CMK (cell line): ENCODE data around the gene FUT1.
"Not testable (repeated sequence)": the region's sequence is repeated elsewhere in the genome, so short reads cannot be mapped to it uniquely, and the experiment has no call there.

Experiments used
- DNase-seq: peaks from one replicate; pipeline ENCODE4 v3.0.0-alpha.2; 2010; ENCODE audit warnings: low read depth

The FUT1 gene

DNA sequence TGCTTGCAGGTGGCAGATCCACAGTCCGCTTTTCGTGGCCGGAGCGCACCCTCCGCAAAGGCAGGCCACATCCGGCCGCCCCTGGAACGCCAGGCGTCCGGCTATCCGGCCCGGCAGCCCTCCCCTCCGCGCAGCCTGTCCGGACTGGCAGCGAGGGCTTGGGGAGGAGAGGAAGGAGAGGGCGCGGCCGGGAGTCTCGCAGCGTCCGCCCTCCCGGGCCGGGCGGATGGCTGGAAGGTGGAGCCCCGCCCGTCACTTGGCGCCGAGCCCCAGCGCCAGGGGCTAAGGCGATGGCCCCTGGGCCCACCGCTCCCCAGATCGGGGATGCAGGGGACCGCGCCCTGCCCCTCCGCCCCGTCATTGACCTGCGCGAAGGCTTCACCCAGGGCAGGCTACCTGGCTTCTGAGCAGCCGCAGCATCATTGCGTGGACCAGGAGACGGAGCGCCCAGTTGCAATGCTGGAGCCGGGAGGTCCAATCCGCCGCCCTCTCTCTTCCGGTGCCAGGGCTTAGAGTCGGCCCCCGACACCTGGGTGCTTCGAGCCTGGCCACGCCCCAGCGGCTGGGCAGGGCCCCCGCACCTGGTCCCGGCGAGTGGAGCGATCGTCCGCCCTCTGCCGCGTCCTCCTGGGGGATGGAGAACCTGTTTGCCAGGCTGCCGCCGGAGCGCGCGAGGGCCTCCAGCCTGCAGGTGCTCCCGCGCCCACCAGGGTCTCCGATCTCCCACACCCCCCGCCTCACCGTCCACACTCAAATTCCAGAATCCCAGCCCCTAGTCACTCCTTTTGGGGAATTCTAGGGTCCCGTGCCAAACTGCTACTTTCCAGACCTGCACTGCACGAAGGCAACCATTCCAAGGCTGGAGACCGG lies at the start of gene FUT1:
Gene FUT1 (minus strand): TSS at position 146 of the 870 bp plus-strand sequence. CDS start 1,360 bp downstream, outside the sequence.
- DNase-seq: peak; percentile 87

DNA sequence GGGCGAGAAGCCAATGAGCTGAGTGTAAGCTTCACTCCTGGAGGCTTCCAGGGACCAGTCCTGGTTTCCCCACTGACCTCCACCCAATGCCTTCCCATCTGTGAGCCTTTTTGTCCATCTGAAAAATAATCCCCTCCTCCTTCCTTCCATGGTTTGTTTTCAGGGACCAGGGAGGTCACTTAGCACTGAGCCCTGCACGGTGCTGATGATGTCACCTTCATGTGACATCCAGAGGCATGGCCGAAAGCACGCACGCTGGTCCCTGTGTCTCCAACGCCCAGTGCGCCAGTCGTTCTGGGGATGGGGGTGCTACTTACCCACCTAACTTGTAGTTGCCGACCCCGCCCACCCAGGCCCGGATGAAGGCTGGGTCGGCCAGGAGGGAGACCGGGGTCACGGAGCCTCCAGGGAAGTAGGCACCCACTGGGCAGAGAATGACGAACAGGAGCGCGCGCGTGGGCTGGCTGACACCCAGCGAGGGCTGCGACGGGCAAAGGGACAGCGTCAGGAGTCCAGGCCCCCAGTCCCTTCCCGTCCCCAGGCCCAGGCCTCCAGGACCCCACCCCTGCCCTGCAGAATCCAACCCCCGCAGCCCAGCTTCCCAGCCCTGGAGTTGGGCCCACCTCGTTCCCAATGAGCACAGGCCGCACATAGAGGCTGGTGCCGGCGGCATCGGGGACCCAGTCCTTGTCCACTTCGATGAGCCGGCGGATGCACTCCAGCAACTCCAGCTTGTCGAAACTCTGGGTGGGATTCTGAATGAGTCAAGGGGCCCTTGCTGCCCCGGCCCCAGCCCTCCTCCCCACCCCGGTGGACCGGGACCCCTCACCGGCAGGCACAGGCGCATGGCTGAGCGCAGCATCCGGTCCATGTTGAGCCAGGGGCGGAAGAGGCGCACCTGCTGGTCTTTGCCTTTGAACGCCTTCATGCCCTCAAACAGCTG lies 47.2 kb upstream of the FUT1 start:
- no peak for DNase-seq

DNA sequence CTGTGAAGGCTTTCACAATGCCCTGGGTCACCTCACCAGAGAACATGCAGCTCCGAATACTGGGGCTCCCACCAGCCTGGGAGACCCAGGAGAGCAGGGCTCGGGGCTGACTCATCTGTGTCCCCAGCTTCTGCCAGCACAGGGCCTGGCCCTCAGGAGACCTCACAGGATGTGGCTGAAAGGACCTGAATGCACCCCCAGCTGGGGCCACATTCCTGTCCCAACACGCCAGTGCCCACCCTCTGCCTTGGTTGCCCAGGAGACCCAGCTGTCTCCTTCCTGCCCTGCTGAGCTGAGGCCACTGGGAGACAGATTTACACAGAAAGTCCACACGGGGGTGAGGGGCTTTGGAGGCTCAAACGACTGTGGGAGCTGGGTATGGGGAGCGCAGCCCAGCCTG lies 46.5 kb upstream of the FUT1 start:
- DNase-seq: no peak

DNA sequence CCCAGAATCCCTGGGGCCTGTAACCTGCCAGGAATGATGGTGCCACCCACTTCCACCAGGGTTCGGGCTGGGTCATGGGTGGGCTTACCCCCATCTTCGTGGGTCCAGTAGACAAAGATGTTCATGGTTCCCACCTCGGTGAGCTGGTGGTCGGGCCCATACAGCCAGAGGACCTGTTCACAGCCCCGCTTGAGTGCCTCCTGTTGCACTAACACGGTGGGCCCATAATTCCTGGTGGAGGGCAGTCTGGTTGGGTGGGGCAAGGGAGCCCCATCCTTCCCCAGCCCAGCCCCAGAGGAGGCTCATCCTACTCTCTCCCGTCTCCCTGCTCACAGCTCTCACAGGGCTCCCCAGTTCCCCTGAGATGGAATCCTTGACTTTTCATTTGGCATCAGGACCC lies 44.7 kb upstream of the FUT1 start:
- DNase-seq: no peak

DNA sequence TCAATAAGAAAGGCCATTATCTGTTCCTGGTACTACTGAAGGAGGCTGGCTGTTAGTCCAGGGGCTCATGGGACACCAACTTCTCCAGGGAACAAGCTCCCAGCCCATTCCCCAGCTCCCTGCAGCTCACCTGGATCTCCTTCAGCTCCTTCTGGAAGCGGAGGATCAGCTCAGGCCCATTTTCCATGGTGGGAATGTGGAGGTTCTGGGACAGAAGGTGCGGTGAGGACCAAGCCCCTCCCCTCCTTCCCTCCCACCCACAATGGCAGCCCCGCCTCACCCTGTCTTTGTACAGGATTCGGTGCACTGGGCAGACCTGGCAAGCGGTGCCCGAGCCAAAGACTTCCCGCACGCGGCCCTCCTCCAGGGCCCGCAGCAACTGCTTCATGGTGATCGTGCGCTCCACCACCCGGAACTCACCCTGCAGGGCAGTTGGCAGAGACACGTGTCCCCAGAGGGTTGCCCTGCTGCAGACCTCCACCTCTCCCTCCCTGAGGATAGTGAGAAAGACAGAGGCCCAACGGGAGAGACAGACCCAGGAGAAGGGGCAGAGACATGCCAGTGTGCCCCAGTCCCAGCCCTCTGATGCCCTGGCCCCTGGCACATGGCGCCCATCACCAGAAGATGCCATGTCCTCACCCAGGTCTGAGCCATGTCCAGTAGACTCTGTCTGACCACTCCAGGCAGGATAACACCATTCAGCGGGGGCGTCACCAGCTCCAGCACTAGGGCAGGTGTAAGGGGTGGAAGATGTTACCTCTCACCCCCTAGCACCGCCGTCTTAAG lies 44.0 kb upstream of the FUT1 start:
- DNase-seq: no peak

DNA sequence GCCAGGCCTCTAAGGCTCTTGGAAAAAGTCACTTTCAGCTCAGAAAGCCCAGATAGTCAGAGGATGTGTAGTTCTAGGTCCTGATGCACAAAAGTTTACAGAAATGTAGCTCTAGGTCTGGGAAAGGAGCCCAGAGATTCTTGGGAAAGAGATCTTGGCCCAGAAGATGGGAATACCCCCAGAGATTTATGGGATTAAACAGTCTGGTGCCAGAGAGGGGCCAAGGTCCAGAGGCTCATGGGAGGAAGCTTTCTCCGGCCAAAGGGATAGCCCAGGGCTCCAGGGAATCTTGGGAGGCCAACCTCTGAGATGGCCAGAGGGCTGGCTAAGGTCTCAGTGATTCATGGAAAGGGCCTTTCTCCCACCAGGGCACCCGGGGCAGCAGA lies 43.2 kb upstream of the FUT1 start:
- no peak for DNase-seq

DNA sequence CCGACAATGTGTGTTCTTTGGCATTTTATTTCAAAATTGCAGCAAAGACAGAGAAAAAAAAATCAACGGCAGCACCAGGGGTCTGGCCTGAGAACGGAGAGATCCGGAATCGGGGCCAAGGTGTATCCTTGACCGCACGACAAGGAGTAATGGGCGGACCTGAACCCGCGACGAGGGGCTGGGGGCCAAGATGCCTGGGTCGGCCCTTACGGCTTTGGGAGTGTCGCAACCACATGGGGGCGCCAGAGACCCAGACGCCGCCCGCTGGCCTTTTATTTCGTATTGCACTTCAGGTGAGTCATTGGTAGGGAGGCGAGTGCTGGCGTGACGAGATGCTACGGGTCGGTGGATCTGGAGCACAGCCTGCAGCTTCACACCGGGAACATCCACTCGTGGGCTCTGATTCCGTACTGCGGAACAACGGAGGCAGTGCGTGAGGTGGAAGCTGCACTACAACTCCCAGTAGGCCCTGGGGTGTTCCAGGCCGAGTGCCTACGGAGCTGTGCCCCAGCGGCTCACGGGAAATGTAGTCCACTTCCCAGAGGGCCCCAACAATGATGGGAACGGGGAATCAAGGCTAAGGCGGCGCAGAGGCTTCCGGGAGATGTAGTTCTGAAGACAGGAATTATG lies 42.7 kb upstream of the FUT1 start:
- peak; percentile 84 for DNase-seq

DNA sequence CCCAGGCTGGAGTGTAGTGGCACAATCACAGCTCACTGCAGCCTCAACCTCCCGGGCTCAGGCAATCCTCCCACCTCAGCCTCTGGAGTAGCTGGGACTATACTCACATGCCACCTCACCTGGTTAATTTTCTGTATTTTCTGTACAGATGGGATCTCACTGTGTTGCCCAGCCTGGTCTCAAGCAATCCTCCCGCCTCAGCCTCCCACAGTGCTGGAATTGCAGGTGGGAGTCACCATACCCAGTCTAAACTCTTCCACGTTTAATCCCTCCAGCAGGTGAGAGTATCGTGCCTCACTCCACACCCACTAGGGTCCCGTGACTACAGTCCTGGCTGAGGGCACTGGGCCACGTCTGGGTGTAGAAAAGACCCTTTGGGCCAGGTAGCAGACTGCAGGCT lies 41.9 kb upstream of the FUT1 start:
- DNase-seq: no peak

DNA sequence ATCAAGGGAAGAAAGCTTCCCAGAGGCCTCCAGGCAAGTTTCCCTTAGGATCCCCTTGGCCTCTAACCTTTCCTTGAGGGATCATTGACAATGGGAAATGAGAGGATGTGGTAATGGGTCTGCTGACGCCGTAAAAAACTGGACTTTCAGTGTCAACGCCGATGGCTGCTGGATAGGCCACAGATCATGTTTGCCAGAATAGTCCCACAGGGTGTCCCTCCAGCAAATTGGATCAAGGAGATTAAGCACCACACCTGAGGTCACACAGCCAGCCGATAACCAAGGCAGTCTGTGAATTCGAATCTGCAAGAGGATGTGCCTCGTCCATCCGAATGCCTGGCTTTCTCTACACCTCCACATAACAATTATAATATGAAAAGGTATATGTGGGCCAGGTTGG lies 40.8 kb upstream of the FUT1 start:
- DNase-seq: no peak

DNA sequence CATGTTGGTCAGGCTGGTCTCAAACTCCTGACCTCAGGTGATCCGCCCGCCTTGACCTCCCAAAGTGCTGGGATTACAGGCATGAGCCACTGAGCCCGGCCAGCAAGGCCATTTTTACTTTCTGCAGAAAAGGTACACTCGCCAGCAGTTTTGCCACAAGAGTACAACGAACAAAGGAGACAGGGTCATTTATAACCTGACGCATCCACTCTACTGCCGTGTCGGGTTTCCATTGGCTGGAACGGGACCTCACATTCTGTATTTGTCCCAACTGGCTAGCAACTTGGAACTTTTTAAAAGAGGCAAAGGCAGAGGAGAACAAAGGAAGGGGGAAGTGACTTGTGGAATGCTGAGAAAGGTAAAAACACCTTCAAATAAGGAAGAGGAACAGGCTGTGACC lies 34.9 kb upstream of the FUT1 start:
- not testable (repeated sequence) for DNase-seq

DNA sequence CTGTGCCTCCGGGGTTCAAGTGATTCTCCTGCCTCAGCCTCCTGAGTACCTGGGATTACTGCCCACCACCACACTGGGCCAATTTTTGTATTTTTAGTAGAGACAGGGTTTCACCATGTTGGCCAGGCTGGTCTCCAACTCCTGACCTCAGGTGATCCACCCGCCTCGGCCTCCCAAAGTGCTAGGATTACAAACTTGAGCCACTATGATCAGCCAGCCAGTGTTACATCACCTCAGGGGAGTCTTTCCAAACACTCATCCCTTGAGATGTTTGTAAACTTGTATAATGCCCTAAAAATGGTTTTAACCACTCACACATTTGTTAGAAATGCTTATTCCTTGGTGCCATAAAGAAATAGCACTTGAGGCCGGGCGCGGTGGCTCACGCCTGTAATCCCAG lies 34.0 kb upstream of the FUT1 start:
- not testable (repeated sequence) for DNase-seq

DNA sequence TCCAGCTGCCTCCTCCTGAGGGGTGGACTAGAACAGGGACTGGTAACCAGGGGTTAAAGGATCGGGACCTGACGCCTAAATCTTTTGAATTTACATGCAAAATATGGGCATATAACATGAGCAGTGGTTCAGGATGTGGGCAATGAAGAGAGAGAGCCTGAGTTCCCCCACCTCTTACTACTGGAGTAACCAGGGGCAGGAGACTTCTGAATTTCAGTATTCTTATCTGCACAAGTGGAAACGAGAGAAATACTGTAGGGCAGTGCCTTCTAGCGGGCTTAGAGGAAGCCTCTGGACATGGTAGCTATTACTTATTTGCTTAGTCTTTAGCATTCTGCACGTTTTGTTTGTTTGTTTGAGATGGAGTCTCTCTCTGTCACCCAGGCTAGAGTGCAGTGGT lies 32.1 kb upstream of the FUT1 start:
- DNase-seq: peak; percentile 33

DNA sequence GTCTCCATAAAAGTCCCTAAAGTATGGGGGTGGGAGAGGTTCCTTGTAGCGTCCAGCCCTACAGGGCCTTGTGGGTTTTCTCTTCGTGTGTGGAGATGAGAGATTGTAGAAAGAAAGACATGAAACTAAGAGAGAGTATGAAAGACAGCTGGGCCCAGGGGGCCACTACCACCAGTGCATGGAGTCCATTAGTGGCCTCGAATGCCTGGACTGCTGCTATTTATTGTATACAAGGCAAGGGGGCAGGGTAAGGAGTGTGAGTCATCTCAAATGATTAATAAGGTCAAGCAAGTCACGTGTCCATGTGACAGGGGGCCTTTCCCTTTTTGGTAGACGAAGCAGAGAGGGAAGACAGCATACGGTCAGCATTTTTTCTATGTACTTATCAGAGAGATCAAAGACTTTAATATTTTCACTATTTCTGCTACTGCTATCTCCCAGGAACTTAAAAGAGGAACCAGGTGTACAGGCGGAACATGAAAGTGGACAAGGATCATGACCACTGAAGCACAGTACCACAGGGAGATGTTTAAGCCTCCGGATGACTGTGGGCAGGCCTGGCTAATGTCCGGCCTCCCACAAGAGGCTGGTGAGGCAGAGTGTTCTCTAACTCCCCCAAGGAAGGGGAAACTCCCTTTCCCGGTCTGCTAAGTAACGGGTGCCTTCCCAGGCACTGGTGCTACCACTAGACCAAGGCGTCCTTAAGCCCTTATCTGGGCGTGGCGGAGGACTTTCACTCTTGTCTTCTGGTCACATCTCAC lies 28.4 kb upstream of the FUT1 start:
- peak; percentile 98 for DNase-seq

DNA sequence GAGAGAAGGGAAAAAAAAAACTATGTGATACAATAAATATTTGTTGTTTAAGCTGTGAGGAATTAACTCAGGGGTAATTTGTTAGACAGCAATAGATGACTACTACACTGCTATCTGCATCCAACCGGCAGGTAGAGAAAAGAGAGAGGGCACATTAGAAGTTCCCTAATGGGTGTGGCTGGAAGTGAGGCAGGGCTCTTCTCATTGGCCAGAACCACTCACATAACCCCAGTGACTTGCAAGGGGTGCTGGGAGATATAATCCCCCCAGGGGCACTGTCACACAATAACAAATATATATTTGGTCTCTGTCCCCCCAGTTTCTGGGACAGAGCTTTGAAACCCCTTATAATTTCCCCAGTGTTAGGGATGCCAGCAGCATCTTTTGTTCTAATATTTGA lies 27.2 kb upstream of the FUT1 start:
- no peak for DNase-seq

DNA sequence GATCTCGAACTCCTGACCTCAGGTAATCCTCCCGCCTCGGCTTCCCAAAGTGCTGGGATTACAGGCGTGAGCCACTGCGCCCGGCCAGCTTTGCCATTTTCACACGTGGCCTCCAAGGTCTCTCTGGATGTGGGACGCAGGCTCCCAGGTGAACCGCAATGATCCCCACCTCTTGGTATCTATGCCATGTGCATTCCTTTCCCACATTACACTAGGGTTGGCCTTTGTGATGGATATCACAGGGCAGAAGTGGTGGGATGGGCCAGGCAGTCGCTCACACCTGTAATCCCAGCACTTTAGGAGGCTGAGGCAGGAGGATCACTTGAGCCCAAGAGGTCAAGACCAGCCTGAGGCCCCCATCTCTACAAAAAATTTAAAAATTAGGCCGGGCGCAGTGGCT lies 25.3 kb upstream of the FUT1 start:
- DNase-seq: no peak

DNA sequence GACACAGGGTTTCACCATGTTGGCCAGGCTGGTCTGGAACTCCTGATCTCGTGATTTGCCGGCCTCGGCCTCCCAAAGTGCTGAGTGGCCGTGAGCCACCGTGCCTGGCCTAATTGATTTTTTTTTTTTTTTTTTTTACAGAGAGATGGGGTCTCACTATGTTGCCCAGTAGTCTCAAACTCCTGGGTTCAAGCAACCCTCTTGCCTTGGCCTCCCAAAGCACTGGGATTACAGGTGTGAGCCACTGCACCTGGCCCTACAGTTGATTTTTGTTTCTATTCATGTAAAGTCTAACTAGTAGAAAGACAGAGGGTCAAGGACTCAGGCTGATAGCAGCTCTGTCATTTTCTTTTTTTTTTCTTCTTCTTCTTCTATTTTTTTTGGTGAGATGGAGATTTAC lies 24.7 kb upstream of the FUT1 start:
- DNase-seq: no peak

DNA sequence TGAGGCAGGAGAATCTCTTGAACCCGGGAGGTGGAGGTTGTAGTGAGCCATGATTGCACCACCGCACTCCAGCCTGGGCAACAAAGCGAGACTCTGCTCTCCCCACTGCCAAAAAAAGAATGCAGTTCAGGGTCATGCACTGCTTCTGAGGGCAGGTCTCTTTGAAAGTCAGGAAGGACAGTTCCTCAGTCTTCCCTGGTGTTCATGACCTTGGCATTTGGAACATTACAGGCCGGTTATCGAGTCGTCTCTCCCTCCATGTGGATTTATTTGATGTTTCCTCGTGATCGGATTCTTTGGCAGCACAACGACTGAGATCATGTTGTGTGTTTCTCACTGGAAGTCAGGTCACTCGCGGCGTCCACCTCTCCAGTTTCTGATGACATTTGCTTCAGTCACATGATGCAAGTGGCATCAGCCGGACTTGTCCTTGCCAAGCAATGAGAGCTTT lies 20.1 kb upstream of the FUT1 start:
- no peak for DNase-seq

DNA sequence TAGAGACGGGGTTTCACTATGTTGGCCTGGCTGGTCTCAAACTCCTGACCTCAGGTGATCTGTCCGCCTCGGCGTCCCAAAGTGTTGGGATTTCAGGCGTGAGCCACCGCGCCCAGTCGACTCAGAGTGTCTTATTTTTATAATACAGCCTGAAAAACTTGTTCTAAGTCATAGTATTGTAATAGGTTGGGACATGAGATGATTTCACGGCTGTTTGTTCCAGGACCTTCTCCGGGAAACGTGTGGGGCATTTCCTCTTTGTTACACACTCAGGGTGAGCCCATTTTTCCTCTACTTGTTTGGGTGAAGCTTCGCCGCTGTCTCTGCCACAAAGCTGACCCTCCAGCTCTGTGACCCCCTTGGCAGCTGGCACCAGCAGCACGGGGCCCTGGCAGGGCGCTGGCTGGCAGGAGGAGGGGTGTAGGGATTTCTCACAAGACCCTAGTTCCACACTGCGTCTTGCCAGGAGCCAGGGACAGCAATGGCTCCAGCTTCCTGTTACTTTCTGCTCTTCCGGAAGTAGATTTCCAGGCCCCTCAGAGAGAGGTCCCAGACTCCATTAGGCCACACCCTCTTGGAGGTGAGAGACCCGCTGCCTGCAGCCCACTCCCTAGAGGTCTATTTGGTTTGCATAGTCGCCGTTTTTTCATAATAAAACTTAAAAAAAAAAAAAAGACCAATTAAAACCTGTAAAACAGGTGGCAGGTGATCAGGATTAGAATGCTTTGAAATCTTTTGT lies 18.5 kb upstream of the FUT1 start:
- DNase-seq: no peak

DNA sequence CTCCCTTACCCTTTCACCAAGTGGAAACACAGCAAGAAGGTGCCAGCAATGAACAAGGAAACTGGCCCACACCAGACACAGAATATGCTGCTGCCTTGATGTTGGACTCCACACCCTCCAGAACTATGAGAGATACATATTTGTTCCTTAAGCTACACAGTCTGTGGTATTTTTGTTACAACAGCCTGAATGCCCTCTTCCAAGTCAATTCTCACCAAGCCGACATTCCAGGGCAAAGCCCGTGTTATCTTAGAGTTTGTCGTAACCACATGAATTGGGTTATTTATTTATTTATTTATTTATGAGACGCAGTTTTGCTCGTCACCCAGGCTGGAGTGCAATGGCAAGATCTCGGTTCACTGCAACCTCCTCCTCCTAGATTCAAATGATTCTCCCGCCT lies 17.8 kb upstream of the FUT1 start:
- DNase-seq: no peak
